GM21723 (cell line): ENCODE results near the gene MYRF.

Source experiments
- ATAC-seq: cut with Tn5 transposase; IDR thresholded peaks from one replicate; pipeline ENCODE4 v1.9.1; 2021; ENCODE audit warnings: mild to moderate bottlenecking, moderate library complexity; ENCODE audit not compliant: unreplicated experiment

Gene MYRF

DNA sequence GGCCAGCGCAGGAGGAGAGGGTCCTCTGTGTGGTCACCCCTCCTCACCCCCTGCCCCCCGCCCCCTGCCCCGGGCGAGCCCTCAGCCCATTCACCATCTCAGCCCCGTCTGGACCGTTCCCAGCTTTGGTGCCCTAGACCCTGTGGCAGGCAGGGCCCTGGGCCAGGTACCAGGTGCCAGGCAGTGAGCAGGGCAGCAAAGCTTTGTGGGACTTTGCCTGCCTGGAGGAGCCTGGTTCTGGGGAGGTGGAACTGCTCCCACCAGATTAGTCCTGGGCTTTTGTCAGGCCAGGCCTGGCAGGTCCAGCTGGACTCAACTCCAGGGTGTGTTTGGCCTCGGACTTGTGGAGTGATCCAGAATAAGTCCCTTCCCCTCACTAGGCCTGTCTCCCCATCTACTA, 13.7 kb upstream of the MYRF start:
- ATAC-seq: no peak

DNA sequence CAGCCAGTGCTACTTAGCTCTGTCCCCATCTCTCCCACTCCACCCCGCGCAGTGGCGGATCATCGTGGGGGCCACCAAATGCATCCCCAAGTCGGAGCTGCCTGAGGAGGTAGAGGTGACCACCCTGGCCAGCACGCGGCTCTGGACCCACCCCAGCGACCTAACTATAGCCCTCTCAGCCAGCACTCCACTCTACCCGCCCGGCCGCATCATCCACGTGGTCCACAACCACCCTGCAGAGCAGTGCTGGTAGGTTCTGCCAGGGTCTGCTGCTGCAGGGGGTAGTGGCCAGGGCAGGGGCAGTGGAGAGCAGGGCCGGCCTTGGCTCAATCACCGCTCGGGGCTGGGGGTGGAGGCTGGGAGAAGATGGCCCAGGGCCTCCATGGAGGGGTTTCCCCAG, 13.0 kb upstream of the MYRF start:
- ATAC-seq: no peak

- ATAC-seq: no peak
Observed at GRCh38 chr11:61739966-61740365, 12.5 kb upstream of the MYRF start.

GRCh38 chr11:61742391-61742790, 10.0 kb upstream of the MYRF start:
- no peak for ATAC-seq

- ATAC-seq: no peak
Observed at GRCh38 chr11:61743486-61744095, 8.8 kb upstream of the MYRF start.

GRCh38 chr11:61744181-61744580, 8.3 kb upstream of the MYRF start:
- no peak for ATAC-seq

- ATAC-seq: no peak
Observed at GRCh38 chr11:61744609-61745156, 7.8 kb upstream of the MYRF start.

DNA sequence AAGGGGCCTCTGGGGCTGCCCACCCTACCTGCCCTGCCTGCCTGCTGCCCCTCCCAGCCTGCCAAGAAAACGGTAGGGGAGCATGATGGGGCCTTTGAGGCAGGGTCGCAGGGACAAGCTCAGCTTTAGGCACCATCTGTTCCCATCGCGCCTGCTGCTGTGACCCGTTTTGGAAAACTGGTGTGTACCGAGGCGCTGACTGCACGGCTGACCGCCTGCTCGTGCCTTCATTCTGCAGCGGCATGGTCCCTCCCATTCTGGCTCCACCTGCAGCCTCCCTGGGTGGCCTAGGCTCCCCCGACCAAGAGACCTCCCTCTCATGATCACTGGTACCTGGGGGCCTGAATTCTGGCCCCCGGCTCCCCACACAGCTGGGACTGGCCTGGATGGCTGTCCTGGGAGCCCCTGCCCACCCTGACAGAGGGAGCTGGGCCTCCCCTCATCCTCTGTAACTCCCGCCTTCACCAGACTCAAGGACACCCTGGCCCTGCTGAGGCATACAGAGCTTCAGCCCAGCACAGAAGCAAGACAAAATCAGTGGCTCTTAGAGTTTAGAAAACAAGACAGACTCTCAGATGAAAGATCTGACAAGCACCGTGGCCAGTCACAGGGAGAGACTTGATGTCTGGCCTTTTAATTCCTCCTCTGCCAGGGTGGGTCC, 6.5 kb upstream of the MYRF start:
- ATAC-seq: no peak

DNA sequence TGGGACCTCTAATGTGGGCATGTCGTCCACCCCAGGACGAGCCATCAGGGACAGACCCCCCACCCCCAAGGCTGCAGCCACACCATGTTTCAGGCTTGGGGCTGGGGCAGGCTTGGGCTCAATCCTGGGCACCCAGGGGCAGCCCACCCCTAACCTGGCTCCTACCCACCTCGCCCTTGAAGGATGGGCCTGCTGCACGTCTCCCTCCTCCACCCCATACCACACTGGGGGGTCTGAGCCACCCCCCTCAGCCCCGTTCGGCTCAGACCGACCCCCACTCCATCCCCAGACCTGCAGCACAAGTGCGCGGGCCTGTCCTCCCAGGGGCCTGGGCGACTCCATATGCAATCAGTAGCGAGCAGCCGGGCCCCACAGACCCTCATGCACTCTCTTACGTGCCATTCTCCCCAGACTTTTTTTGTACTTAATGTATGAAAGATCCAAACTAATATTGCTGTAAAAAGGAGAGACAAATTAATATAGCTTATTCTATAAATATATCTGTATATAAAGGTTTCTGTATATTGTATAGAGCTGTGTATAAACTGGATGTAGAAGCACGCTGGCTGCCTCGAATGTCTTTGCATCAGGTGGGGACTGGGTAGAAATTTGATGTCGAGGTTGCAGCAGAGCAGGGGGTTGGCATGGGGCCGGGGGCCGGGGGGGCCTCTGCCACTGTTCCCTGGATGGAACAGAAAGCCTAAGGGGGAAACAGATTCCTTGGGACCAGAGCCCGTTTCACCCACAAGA, 5.8 kb upstream of the MYRF start:
- ATAC-seq: no peak

GRCh38 chr11:61747192-61747966, 5.1 kb upstream of the MYRF start:
- ATAC-seq: no peak

- no peak for ATAC-seq
Observed at GRCh38 chr11:61747967-61748285, 4.5 kb upstream of the MYRF start.

DNA sequence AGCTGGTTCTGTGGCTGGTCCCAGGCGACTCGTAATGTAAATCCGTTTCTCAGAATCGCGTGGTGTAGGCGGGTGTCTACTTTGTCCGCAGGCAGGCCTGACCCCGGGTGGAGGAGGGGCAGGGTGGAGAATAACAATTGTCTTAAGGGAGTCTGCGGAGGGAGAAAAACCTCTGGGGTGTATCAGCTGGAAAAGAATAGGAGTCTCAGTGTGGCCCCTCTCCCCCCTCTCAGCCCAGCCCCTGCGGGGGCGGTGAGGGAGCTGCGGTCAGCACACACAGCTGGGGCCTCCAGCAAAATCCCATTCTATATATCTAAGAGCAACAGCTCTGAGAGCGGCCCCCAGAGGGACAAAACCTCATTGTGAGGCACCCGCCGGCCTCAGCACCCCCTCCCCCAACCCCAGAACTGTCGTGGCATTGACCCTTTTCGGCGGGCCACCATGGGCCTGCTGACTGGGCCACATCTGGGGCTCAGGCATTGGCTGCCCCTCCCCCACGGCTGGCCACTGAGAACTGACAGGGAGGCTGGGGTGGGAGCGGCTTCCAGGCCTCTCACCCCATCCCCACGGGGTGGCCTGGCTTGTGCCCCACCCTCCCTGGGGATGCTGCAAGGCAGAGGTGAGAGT, 2.7 kb upstream of the MYRF start:
- ATAC-seq: no peak

DNA sequence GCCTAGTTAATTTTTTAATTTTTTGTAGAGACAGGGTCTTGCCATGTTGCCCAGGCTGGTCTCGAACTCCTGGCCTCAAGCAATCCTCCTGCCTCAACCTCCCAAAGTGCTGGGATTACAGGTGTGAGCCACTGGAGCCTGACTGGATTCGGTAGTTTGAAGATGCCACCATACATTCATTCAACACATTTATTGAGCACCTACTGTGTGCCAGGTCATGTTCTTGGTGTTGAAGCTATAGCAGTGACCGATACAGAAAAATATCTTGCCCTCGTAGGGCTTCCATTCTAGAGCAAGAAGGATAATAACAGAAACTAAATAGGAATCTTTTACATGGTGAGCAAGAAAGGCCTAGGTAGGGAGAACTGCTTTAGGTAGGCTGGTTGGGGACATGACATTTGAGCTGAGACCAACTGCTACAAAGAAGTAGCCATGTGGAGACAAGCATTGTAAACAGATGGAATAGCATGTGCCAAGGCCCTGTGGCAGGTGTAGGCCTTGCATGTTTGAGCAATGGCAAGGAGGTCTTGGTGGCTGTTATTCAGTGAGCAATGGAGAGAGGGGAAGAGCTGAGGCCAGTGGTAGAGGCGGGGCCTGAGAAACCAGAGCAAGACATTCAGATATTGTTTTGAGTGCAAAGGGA, 1.7 kb upstream of the MYRF start:
- ATAC-seq: no peak

- no peak for ATAC-seq
Observed at GRCh38 chr11:61751384-61751783, 1.1 kb upstream of the MYRF start.

DNA sequence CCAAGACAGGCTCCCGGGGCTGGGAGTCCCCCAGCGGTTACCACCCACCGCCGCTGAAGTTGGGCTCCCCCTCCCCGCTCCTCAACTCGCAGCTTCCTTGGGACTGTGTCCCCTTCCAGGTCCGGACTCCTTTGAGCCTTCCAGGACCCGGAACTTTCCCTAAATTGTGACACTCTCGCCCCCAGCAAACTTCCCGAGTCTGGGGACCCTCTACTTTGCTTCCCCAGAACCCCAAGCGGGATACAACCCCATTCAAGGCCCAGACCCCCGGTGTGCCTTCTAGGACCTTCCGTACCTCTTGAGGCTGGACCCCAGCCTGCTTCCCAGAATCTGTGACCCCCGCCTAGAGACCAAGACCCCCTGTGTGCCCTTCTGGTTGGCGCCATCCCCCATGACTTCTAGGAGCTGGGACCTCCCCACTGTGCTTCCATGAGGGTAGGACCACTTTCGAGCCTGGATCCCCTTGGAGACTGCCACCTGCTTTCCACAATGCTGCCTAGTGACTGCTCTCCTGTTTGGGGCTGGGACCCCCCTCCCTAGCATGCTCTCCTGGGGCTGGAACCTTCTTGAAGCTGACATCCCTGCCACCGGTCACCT, 587 bp downstream of the MYRF start:
- no peak for ATAC-seq

DNA sequence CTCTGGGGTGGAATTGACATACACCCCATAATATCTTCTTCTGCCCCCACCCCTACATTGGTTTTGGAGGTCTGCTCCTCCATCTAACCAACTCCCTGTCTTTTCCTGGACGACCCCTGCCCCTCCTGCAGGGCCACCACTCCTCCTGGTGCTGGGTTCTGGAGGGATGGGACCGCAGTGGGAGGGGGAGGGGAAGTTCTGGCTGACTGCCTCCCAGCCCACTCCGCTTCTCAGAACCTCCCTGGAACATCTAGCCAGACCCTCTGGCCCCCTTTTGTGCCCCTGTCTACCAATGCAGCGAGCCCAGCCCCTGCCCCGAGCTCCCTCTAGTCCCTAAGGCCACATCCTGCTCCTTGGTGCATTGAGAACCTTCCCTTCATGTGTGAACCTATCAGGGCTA, 1.2 kb downstream of the MYRF start:
- no peak for ATAC-seq

- ATAC-seq: no peak
Observed at GRCh38 chr11:61754534-61755482, 2.4 kb downstream of the MYRF start.

DNA sequence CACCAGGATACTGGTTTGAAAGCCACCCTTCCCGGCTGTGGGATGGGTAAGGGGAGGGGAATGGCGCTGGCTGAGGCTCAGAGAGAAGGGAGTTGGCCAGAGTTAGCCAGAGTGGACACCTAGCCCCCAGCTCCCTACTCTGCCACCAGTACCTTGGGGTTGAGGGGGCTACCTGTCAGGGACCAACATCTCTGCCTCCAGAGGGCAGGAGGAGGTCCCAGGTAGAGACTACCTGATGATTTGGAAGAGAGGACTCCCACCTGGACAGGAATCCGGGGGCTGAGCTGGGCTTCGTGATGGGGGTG, 3.7 kb downstream of the MYRF start:
- ATAC-seq: no peak
